ENCODE measurements around the gene CACNA1C.
A peak's percentile ranks its signal among the peaks of the same experiment; 100 is the strongest.

The CACNA1C gene

DNA sequence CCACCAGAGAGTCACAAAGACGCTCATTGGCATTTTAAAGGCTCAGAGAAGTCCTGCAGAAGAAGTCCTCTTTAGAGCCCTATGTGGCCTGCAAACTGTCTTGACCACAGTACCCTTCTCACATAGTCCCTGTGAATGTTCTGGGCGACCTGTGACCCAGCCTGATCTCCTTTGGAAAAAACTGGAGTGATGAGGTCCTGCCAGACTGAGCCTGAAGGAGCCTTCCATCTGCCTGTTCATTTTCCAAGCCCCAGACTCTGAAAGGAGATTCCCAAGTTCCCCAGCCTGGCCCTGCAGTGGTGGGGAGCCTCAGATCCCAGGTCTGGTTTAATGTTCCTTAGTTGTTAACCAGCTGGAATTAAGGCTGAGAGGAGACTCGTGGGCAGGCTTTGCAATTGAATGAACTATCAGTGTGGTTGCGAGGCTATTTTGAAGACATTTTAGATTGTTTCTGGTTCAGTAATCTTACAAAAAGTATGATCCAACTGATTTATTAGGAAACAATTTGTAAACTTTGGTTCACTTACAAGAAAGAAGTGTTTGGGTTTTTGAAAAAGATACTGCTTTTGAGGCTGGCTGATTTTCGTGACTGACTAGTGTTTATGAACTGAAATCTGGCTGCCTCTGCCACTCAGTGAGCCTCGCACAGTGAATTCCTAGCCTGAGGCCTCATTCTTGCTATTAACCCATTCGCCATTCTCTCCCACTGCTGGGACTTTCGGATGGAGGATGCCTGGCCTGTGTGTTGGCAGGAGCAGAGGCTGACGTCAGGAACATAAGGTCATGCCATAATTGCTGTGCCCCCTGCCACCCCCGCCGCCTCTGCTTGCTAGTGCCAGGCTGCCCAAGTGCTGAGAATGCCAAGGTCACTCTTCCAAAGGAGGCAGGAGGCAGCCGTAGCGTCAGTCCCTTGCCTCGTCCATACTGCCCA, 249.0 kb downstream of the CACNA1C start:
- no peak for DNase-seq

DNA sequence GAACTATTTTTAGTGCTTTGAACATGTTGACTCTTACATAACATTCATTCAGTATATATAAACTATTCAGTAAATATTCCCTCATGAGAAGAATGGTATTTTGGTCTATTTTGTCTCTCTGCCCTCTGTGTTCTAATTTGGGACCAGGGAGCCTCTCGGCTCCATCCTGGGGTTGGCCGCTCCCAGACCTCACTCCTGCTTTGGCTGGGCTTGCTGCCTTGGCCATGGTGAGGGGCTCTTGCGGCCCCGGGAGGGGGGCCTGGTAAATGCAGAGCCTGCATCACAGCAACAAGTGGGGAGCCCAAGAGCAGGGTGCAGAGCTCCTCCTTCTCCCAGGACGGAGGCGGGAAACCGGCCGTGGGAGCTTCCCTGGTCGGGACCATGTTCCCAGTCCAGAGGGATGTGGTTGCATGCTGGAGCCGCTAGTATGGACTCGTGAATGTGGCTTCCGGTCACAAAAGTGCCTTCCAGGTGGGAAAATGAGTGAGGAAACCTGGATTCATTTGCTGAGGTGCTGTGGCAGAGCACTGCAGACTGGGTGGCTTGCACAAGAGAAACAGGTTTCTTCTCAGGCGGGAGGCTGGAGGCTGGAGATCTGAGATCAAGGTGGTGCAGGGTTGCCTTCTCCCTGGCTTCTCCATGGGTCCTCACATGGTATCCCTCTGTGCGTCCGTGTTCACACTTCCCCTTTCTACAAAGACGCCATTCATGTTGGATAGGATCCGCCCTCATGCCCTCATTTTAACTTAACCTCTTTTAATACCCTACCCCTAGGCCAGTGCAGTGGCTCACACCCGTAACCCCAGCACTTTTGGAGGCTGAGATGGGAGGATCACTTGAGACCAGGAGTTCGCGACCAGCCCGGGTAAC, 250.2 kb downstream of the CACNA1C start:
- no peak for DNase-seq

DNA sequence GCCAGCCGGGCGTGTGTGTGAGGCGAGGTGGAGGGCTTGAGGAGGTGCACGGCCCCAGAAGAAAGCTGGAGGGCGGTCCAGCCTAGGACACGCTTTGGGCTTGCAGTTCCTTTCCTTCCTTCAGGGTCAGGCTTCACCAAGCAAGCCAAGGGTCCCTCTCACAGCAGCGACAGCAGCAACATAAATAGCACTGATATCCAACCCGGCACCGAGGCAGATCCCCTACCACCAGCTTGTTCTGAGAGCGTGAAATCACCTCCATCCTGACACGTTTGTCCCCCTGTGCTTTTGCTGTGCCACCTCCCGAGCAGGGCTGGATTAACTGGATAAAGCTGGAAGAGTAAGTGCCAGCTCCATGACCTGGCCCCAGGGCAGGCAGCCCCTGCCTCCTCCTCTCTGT, 251.4 kb downstream of the CACNA1C start:
- DNase-seq, result no peak

DNA sequence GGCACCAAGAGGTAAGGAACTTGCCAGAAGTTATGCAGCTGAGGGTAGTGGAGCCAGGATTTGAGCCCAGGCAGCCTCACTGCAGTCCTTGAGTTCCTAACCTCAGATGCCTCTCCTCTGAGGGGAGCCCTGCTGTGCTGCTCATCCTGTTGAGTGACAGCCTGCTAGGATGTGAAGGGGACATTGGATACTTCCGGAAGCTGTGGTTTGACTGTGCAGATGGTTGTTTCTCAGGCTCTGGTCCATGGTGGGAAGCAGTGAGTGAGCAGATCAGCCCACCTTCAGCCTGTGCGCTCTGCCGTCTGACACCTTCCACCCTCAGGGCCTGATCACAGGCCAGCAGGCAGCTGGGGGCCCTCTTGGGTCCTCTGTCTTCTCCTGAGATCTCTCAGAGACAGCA, 253.2 kb downstream of the CACNA1C start:
- DNase-seq, result no peak

DNA sequence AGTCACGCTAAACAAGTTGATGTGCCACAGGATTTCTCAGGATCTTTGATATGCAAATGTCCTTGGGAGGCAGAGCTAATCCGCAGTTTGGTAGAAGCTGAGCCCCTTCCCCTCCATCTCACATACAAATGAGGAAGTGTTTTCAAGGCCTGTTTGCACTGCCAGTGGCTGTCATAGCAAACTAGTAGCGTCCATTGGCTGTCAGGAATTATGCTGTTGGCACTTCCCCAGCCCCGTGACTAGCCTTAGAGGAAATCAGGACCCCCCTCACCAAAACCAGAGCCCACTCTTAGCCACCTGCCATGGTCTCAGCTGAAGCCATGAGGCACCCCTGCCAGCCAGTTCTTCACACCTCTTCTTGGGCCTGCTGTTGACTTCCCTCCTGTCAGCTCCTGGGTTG, 253.9 kb downstream of the CACNA1C start:
- DNase-seq, result no peak

DNA sequence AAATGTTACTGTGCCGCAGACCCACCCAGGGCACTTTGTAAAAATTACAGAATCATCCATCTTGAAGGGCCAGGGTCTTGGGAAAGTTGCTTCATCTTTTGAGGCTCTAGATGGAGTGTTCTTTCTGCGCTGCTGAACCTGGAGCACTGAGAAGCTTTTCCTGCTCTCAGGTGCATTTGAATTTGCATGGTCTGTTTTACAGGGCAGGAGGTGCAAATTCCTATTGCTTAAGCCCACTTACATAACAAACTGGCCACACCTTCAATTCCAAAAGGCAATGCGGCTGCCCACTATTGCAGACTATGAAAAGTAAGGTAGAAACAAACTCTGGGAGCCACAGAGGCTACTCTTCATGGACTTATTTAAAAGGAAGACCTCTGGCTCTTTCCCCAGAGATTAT, 254.8 kb downstream of the CACNA1C start:
- DNase-seq, result no peak

DNA sequence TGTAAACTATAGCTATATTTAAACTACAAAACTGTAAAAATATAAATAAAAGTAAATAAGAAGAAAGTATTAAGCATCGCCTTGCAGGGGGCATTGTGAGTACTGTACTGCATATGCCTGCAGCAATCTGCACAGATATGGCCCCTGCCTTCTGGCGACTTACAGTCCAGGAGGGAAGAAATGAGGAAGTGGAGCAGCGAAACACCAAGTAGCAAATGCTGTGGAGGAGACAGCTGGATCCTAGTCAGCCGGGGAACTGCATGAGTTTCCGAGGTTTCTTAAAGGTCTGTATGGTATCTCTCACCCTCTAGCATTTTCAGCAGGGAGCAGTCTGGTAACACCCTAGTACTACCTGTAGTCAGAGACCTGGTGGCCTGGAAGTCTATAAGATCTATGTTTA, 256.9 kb downstream of the CACNA1C start:
- DNase-seq, result no peak

DNA sequence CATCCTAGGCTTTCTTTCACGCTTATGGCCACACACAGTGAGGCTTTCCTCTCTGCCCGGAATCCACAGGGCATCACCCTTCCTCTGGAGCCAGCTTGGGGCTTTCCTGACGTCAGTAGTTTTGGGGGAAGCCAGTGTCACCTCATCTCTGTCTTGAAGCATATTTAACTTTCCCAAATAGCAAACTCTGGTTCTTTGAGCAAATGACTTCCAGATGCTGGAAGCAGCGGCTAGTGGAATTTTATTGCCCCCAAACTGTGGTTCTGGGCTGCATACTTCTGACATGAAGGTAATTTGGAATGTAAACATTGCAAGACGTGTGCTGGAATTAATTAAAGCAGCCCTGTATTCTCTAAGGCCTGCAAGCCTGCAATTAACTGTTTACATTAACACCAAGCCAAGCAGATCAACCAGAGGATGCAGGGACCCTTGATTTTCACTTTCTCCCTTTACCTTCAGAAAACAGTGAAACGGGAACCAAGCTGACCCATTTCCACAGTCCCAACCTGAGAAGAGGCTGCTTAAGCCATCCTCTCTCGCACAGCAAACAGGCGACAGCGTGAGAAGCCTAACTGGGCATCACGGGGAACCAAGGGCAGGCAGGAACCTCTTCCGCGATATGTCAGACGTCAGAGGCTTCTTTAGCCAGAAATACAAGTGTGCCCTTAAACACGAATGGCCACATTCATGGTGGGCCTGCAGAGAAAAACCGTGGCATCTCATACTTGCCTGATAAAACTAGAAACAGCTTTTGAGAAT, 258.4 kb downstream of the CACNA1C start:
- DNase-seq, result no peak

DNA sequence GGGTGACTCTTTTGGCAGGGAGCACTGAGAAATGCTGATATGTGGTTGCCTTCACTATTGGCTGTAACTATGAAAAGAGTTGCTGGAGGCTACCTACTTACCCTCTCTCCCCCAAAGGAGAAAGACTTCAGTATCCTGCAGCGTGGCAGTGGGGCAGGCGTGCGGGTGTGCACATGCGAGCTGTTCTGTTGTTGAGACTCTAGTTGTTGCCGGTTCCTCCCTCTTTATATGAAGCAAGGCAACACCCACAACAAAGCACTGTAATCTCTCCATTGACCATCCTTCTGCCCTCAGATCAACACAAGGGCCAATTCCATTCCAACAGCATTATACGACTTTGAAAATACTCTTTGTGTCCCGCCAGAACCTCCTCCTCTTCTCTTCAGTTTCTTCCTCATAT, 259.4 kb downstream of the CACNA1C start:
- no peak for DNase-seq

DNA sequence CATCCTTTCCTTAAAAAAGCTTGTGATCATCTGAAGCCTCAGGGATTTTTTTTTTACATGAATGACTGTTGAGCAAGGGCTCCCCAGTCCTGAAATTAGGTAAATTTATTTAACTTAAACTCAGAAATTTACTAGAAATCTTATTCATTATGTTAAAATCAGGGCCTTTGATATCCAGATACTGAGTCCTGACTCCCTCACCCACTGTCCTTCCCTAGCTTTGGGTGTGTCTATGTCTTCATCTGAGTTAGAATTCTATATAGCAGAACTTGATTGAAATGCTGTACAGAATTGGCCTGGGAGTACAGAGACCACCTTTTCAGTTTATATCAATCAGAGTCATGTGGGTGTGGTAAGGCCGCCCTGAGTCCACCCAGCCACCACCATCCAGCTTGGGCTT, 260.0 kb downstream of the CACNA1C start:
- no peak for DNase-seq

DNA sequence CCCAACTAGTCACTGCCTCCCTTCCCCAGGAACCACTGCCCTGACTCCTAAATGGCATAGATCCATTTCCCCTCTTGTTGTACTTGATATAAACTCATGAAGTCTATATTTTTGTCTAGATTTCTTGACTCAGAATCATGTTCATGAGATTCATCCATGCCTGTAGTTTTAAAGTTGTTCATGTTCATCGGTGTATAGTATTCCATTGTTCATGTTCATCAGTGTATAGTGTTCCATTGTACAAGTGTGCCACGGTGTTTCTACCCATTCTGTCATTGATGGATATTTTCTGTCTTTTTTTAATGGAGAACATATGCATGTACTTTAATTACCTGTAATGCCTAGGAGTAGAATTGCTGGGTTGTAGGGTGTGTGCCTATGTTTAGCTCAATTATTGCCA, 261.7 kb downstream of the CACNA1C start:
- DNase-seq, result no peak

DNA sequence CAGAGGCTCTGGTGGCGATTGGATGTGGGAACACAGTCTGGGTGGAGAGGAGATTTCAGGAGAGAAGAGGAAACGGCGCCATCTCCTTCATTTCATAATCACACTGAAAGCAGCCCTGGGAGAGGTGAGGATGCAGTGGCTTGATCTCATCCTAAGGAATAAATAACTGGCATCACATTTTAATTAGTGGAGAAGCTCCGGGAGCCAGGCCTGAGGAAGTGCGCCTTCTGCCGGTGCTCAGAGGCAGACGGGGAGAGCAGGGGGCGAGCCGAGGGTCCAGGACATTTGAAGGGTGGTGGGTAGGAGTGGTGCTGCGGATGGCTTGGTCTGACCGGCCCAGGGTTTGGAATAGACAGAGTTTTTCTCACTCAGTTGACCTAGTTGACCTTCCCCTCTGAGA, 265.0 kb downstream of the CACNA1C start:
- DNase-seq, result no peak

DNA sequence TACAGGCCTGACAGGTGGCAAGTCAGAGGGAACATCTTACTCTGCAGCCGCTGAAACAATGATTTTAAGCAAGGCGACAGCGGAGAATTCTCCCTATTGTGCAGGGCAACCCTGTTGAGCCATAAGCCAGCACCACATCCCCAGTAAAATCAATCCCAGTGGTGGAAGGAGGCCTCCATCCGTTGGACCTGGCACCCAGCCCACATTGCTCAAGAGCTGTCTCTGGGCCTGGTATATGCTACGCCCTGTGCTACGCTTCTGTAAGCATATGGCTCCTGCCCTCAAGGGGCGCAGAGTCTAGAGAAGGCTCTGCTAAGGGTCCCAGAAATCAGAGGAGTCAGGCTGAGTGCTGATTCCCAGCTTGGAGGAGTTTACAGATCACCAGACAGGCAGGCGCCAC, 265.5 kb downstream of the CACNA1C start:
- peak in 1 of 2 experiments; percentile 17 for DNase-seq

DNA sequence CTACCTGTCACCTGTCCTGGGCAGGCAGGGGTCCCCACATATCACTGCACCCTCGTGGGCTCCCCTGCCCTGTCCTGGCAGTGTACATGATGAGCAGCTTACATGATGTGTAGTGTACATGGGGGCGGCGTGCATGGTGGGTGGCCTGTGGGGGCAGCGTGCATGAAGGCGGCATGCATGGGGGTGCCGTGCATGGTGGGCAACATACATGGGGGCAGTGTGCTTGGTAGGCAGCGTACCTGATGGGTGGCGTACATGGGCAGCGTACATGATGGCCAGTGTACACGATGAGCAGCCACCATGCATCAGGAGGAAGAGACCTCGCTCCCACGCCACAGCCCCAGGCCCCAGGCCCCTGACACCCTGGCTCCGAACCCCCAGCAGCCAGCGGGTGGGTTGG, 266.3 kb downstream of the CACNA1C start:
- no peak for DNase-seq

DNA sequence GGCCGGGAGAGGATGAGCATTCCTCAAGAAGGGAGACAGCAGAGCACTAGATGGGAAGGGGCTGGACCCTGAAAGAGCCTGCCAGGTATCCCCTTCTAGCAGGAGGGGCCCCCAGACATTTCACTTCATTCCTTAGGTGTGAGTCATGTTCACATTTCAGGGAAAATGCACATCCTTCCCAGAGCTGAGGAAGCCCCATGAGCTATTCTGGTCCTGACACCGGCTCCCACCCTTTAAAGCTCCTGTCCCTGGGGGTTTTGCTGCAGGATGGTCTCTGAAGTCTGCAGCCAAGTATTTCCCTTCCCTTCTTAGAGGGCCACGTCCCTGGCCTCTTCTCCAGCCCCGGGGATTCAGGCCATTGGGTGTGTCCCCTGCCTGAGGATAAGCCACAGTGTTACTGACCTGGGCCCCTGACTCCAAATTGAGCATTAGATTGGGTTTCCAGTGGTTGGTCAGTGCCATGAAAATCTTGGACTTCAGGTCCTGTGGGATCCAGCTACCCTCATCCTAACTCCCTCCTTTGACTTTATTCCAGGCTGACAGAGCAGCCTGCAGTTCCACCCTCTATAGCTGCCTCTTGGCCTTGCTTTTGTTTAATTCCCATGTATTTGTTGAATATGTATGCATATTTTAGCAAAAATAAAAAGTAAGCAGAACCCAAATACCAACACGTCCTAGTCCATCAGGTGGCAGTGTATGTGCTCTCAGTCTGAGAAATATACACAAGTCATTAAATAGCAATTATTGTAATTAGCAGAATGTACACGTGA, 267.1 kb downstream of the CACNA1C start:
- DNase-seq, result no peak

DNA sequence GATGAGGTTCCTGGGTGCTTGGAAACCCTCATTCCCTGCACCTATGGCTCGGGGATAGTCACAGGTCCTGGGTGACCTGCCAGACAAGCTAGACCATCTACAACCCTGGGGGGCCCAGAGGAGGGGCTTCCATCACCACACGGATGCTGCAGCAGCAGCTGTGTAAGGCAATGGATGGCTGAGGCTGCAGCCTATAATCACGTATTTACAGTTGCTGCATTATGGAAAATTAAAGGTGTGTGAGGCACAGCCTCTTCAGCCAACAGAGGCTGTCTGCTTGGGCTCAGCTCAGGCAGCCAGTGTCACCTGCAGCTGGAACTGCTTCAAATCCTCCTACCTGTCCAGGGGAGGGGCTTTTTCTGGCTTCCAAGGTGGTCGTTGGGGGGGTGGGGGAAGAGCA, 268.1 kb downstream of the CACNA1C start:
- DNase-seq, result peak; percentile 72 to 90

DNA sequence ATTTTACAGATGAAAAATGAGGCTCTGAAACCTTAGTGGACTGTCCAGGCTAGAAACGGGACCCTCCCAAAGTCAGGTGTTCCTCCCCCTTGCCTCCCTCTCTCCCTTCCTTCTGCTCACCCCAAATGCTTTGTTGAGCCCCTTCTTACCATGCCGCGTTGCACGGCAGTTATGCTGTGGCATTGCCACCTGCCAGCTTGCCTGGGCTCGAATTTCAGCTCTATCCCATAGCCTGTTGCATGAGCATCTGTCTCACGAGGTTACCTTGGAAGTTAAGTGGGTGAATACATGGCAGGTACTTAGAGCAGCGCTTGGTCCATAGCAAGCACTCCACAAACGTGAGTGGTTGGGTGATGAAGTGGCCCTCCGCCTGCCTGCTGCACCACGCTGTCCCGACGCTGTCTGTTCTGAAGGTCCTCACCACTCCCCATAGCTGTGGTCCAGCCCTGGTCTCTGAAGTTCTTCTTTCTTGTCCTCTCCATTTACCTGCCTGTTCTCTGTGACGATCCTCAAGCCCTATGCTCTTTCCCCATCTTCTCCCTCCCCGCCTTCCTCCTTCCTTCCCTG, 269.9 kb downstream of the CACNA1C start:
- DNase-seq, result peak in 1 of 2 experiments; percentile 53

DNA sequence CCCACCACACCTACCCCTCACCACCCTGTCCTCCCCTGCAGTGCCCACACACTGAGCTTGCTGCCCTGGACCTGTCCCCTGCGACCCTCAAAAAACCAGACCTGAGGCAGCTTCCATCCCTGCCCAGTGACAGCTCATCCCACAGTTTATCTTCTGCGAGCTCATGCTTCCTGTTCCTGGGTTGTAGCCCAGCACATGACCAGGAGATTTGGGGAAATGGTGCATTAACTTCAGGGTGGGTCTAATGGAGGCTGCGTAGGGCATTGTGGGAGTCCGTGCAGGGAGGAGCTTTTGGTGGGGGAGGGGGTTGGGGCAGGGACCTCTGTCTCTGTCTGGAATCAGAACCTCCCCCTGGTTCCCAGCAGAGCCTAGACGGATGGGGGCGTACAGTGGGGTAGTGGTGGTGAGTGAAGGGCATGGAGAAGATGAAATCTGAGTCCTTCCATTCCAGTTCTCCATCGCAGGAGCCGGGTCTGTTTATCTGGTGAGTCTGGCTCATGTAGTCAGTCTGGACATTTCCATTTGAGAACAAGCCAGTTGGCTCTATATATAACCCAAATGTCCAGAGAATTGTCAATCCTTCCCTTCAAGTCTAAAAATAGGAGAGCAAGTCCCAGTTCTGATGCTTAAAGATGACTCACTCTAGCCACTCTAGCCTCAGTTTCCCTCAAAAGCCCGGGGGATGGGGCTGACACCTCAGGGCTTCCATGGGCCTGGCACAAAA, 270.9 kb downstream of the CACNA1C start:
- no peak for DNase-seq

DNA sequence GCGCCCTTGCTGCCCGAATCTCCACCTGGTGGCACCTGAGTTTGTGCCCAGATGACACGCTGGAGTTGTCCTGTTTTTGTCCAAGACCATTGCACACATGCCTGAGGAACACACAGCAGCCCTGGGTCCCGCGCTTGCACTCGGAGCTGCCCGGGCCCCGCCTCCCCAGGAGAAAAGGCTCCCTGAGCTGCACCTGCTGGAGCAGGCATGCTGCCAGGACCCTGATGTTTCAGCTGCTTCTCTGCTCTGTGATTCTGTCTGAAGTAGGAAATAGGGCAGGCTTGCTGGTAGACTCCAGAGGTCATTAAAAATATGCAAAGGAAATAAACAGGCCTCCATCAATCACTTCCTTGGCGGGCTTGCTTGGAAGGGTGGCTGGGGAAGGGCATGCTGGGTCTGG, 271.6 kb downstream of the CACNA1C start:
- peak; percentile 93 to 97 for DNase-seq

DNA sequence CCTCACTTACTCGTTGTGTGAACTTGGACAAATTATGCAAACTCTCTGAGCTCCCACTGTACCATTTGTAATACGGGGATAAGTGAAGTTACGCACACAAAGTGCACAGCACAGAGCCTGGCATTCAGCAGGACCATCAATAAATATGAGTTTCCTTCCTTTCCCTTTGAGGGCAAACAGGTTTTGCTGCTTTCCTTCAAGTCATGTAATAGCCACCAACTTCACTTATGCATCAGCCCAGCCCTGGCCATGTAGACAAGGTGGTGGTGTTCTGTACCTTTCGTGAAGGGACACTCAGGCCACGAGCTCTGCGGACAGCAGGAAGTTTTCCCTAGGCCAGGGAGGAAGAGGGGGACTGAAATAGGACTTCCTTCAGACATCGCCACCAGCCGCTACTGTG, 272.7 kb downstream of the CACNA1C start:
- DNase-seq, result no peak

DNA sequence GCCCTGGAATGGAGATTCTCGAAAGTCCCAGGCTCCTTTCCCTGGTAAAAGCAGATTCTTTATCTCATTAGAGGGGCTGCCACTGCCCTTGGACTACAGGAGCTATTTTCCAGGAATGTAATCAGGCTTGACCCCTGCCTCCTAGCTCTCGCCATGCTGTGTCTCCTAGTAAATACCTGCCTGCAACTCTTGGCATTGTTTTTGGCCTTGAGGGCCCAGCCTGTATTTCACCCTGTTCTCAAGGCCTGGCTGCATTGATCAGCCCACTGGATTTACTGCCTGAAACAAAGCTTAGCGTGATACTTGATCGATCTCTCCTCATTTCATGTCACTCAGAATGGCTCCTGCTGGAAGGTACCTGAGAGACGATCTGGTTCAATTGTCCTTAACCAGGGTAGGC, 273.7 kb downstream of the CACNA1C start:
- no peak for DNase-seq
